Activated T-cell treated with anti-CD3 and anti-CD28 coated beads, Interleukin-2, amount 50 U/mL, for 24 hours (primary cell): ENCODE results near the gene RSRP1.
A peak's percentile ranks its signal among the peaks of the same experiment; 100 is the strongest.
"Not testable (repeated sequence)": the region's sequence is repeated elsewhere in the genome, so short reads cannot be mapped to it uniquely, and the experiment has no call there.

Source experiments
- DNase-seq: peaks from one replicate; pipeline ENCODE4 v3.0.0-alpha.2; 2020
- H3K27ac Mint-ChIP-seq: 2 replicates; pipeline ENCODE4 v1.8.0; 2020; ENCODE audit warnings: mild to moderate bottlenecking, mixed read lengths
- H3K27me3 Mint-ChIP-seq: 2 replicates; pipeline ENCODE4 v1.8.0; 2020; ENCODE audit warnings: mixed read lengths
- H3K36me3 Mint-ChIP-seq: 2 replicates; pipeline ENCODE4 v1.8.0; 2020; ENCODE audit warnings: low read depth, mixed read lengths
- H3K4me1 Mint-ChIP-seq: 2 replicates; pipeline ENCODE4 v1.8.0; 2020; ENCODE audit warnings: low read depth, mixed read lengths
- H3K4me3 Mint-ChIP-seq: 2 replicates; pipeline ENCODE4 v1.8.0; 2020; ENCODE audit warnings: mild to moderate bottlenecking, moderate library complexity, mixed read lengths
- H3K9me3 Mint-ChIP-seq: 2 replicates; pipeline ENCODE4 v1.8.0; 2020; ENCODE audit warnings: mixed read lengths

RSRP1 gene

DNA sequence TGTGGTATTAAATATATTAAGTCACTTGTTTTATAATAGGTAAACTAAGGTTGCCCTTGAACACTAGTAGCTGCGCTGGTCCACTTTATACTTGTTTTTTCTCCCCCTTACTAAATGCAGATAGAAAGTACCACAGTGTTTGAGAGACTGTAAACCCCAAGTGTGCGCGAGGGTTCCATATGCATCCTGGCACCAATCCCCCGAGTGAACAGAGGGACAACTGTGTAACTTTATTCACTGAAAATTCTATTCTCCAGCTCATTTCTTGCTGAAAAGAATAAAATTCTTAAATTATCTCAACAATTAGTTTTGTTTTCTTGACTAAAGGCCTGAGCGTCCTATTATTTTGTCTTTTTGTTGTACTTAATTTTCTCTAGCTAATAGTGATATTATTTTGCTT, 1.9 kb downstream of the RSRP1 start:
- Mint-ChIP-seq H3K4me3 (peak overlapping the region; percentile 95), H3K9me3 (no peaks in the 10 kb centered on the region), H3K27me3 (no peaks in the 10 kb centered on the region)

DNA sequence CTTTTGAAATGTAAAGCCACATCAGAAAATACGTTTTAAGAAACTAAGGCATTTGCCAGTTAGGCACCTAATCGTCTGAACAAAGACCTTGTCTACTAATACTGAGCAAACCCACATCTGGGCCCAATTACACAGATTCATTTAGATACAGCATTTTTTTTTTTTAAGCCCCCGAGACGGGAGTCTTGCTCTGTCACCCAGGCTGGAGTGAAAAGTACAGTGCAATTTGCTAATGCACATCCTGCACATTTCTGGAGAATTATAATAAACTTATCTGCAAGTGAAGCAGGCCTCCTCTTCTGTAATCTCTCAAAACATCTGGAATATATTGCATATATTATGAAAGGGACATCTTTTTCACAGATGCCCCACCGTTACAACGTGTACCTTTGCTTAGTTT, 3.3 kb downstream of the RSRP1 start:
- no peak for DNase-seq
- no peaks in the 10 kb centered on the region for H3K27me3 Mint-ChIP-seq
- H3K4me3 Mint-ChIP-seq: peak overlapping the region; percentile 95
- H3K27ac Mint-ChIP-seq: peak overlapping the region; percentile 69
- H3K36me3 Mint-ChIP-seq: peaks cover 83% of the 10 kb centered on the region
- H3K4me1 Mint-ChIP-seq: peaks cover 73% of the 10 kb centered on the region
- H3K9me3 Mint-ChIP-seq: no peaks in the 10 kb centered on the region

More for the DNA sequence above, 1.9 kb downstream of the RSRP1 start:
- Mint-ChIP-seq H3K36me3 (peaks cover 72% of the 10 kb centered on the region), H3K4me1 (peaks cover 62% of the 10 kb centered on the region), H3K27ac (peak overlapping the region; percentile 99)
- DNase-seq: no peak

DNA sequence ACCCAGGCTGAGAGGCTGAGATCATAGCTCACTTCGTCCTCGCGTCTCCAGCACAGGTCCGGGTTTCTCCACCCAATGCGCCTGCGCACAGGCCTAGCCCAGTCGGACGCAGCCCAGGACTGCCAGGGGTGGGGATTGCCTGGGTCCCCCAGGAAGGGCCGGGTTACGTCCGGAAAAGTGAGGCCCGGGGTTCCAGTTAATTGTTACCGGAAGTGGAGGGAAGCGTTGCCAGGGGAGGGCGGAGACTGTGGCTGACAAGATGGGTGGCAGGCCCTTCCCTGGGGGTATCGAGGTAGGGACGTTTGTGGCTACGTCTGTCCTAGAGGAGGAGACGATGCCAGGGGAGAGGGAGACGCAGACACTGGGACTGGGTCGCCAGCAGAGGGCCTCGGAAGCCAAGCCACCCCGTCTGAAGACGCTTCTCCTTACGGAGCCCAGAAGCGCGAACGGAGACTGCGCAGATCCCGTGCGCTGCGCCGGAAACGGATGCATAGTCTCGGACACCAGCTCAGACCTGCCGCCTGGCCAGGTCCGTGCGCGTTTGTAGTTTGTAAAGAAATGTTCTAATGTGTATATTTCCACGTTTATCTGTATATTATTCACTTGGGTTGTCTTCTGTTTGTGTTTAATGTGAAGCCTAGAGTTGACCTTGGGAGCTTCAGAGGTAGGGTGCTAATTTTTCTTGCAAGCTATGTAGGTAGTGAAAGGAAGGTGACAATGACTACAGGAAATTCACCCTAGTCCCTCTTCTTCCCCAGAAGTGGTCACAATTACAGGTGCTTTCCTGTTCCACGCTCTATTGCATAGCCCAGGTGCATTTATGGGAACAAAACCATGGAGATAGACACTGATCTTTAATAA, 7.3 kb downstream of the RSRP1 start:
- no peaks in the 10 kb centered on the region for H3K27me3 Mint-ChIP-seq
- H3K4me3 Mint-ChIP-seq: peak overlapping the region; percentile 88
- H3K36me3 Mint-ChIP-seq: peaks cover 61% of the 10 kb centered on the region
- peaks cover 61% of the 10 kb centered on the region for H3K4me1 Mint-ChIP-seq
- H3K27ac Mint-ChIP-seq: peak overlapping the region; percentile 99
- DNase-seq: peak; percentile 93
- no peaks in the 10 kb centered on the region for H3K9me3 Mint-ChIP-seq

DNA sequence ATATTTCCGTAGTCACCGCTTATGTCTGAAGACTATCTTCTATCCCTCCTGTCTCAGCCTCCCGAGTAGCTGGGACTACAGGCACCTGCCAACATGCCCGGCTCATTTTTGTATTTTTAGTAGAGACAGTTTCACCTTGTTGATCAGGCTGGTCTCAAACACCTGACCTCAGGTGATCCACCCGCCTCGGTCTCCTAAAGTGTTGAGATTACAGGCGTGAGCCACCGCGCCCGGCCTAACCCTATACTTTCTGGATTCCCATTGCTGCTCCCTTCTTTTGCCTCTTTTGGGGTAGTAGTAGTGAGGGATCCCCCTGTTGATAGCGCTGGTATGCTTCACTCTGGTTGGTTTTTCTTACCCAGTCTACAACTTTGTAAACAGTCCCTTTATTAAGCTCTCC, 9.2 kb downstream of the RSRP1 start:
- Mint-ChIP-seq H3K27ac (peak overlapping the region; percentile 50), H3K4me3 (no peak overlapping the region), H3K9me3 (no peaks in the 10 kb centered on the region), H3K27me3 (no peaks in the 10 kb centered on the region), H3K4me1 (peaks cover 49% of the 10 kb centered on the region), H3K36me3 (peaks cover 48% of the 10 kb centered on the region)
- no peak for DNase-seq

DNA sequence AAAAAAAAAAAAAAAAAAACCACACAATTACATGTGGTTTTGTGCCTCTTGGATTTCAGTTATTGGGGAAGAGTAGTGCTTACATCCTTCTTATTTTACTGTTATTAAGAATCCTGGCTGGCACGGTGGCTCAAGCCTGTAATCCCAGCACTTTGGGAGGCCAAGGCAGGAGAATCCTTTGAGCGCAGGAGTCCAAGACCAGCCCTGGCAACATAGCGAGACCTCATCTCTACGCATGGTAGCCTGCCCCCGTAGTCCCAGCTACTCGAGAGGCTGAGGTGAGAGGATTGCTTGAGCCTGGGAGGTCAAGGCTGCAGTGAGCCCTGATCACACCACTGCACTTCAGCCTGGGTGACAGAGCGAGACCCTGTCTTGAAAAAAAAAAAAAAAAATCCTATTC, 11.0 kb downstream of the RSRP1 start:
- not testable (repeated sequence) for H3K27me3 Mint-ChIP-seq, H3K4me3 Mint-ChIP-seq, DNase-seq, H3K27ac Mint-ChIP-seq, H3K9me3 Mint-ChIP-seq
- Mint-ChIP-seq H3K36me3 (peaks cover 31% of the 10 kb centered on the region), H3K4me1 (peaks cover 43% of the 10 kb centered on the region)

DNA sequence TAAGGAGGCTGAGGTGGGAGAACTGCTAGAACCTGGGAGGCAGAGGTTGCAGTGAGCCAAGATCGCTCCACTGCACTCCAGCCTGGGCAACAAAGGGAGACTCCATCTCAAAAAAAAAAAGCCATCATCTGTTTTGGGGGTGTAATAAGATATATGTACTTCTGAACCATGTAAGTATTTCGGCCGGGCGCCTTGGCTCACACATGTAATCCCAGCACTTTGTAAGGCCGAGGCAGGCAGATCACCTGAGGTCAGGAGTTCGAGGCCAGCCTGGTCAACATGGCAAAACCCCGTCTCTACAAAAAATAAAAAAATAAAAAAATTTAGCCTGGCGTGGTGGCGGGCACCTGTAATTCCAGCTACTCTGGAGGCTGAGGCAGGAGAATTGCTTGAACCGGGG, 11.8 kb downstream of the RSRP1 start:
- H3K4me3 Mint-ChIP-seq, H3K9me3 Mint-ChIP-seq, DNase-seq, H3K27me3 Mint-ChIP-seq, H3K27ac Mint-ChIP-seq: not testable (repeated sequence)
- peaks cover 41% of the 10 kb centered on the region for H3K4me1 Mint-ChIP-seq
- H3K36me3 Mint-ChIP-seq: peaks cover 25% of the 10 kb centered on the region

DNA sequence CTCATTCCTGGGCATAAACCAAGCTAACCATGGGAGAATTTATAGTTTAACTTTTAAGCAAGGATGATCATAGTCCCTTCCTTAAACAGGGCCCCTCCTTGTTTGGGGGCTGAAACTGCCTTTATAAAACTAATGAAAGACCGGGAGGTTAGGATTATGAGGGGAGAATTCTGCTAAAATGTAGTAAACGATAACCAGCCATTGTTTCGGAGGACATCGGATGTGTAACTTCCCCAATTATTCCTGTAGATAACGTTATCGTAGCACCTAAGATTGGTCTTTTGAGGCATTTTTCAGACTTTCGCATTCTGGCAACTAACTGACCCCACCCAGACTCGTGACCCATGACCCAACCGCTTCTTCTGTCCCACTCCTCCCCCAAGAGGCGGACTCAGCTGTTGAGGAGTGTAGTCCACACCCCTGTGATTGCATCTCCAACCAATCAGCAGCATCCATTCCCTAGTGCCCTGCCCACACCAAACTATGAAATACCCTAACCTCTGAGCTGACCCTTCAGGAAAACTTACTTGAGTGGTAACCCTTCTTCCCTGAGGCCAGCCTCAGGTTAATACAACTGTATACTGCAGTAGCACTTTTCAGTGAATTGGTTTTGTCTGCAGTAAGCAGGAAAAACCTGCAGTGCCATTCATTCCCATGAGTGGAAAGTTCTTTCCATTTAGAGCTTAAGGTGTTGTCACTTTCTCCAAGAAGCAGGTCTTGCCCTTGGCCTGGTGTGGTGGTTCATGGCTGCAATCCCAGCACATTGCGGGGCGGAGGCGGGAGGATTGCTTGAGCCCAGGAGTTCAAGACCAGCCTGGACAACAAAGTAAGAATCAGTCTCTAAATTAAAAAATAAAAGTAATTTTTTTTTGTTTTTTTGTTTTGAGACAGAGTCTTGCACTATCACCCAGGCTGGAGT, 14.1 kb downstream of the RSRP1 start:
- H3K27me3 Mint-ChIP-seq: no peaks in the 10 kb centered on the region
- H3K9me3 Mint-ChIP-seq: no peaks in the 10 kb centered on the region
- DNase-seq: peak; percentile 61
- peaks cover 35% of the 10 kb centered on the region for H3K4me1 Mint-ChIP-seq
- no peak overlapping the region for H3K27ac Mint-ChIP-seq
- H3K36me3 Mint-ChIP-seq: peaks cover 34% of the 10 kb centered on the region
- no peak overlapping the region for H3K4me3 Mint-ChIP-seq

DNA sequence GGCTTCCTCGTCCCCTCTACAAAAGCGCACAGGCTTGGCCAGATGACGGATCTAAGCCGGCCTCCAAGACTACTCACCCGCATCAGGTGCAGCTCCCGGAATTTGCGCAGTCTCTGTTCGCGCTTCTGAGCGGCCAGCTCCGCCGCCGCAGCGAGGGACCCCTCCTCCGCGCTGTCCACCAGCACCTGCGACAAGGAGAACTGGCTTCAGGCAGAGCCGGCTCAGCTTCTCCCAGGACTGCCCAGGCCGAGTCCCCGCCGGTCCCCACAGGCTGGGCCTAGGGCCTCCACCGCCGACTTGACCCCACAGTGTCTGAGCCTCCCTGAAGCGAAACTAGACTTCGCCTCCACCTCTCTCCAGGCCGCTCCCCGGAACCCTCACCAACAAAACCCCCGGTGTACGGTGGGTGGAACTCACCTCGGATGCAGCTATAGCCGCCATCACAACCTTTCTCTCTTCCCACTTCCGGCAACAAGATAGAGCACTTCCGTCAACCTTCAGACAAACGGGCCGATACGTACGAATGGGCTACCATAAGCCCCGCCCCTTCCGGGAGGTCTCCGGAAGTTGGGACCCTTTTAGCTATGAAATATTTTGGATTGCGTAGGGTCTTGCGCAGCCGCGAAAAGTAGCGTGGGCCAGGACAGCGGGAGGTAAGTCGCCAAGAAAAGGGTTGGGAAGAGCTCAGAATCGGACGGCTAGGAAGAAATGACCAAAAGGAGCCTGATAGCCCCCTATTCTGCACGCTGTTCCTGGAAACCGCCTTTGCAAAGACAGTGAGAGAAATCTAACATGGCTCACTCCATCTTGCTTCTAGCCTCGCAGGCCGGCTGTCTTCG, 15.0 kb downstream of the RSRP1 start, which contains the start of gene SYF2:
TSS of gene SYF2 (minus strand) at position 476 of the 839 bp plus-strand sequence. CDS start at position 441, 35 bp downstream.
- peak; percentile 90 for DNase-seq
- Mint-ChIP-seq H3K4me3 (no peak within 1 kb of the TSS), H3K36me3 (peaks cover 43% of the 10 kb centered on the region), H3K27ac (no peak within 1 kb of the TSS), H3K9me3 (no peaks in the 10 kb centered on the region), H3K4me1 (peaks cover 35% of the 10 kb centered on the region), H3K27me3 (no peaks in the 10 kb centered on the region)

DNA sequence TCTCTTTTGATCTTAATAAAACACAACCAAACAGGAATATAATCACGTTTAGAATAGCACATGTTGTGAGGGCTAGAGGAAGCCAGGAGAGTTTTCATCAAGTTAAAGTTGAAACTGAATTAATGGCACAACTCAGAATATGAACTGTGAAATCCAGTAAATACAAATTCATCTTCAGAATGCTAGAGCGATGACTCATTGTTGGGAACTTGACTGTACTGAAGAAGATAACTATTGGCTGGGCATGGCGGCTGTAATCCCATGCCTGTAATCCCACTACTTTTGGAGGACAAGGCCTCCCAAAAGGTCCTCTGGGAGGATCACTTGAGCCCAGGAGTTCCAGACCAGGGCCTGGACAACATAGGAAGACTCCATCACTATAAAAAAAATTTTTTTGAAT, 23.8 kb downstream of the RSRP1 start:
- H3K27me3 Mint-ChIP-seq: no peaks in the 10 kb centered on the region
- no peaks in the 10 kb centered on the region for H3K9me3 Mint-ChIP-seq
- H3K4me3 Mint-ChIP-seq: no peak overlapping the region
- H3K27ac Mint-ChIP-seq: peak overlapping the region; percentile 0
- H3K36me3 Mint-ChIP-seq: peaks cover 77% of the 10 kb centered on the region
- peaks cover 9% of the 10 kb centered on the region for H3K4me1 Mint-ChIP-seq
- no peak for DNase-seq

DNA sequence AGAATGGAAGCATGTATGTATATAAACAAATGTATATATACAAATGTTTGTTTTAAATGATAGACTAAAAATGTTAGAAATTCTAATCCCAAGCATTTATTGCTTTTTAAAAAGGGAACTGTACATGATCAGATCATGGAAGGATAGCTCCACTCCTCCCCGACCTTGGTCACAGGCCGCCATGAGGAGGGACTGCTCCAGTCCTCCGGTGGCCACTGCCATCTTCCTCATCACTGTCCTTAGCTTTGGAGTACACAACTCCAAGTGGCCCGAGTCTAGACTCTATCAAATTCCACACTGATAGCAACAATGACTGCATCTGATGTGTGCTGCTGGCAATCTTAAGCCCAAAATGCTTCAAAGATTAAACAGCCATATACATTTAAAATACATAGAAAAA, 24.6 kb downstream of the RSRP1 start:
- Mint-ChIP-seq H3K9me3 (no peaks in the 10 kb centered on the region), H3K4me3 (no peak overlapping the region), H3K27ac (no peak overlapping the region), H3K4me1 (peaks cover 5% of the 10 kb centered on the region), H3K27me3 (no peaks in the 10 kb centered on the region), H3K36me3 (peaks cover 69% of the 10 kb centered on the region)
- no peak for DNase-seq

DNA sequence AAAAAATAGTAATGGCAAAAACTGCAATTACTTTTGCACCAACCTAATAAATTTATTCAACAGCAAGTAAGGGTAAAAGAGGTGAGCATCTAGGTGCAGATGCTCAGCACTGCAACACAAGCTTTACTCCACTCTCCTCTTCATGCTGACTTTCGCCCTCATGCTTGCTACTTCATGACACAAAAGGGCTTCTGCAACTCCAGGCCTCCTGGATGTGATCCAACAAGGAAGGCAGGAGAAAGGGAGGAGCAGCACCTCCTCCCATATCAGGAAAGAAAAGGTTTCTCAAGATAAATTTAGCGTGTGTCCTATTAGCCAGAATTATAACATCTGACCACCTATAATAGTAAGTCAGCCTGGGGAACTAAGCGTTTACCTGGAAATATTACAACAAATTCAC, 26.6 kb downstream of the RSRP1 start:
- Mint-ChIP-seq H3K4me3 (no peak overlapping the region), H3K27ac (no peak overlapping the region), H3K36me3 (peaks cover 52% of the 10 kb centered on the region), H3K9me3 (no peaks in the 10 kb centered on the region), H3K4me1 (peaks cover 5% of the 10 kb centered on the region), H3K27me3 (no peaks in the 10 kb centered on the region)
- DNase-seq: no peak

DNA sequence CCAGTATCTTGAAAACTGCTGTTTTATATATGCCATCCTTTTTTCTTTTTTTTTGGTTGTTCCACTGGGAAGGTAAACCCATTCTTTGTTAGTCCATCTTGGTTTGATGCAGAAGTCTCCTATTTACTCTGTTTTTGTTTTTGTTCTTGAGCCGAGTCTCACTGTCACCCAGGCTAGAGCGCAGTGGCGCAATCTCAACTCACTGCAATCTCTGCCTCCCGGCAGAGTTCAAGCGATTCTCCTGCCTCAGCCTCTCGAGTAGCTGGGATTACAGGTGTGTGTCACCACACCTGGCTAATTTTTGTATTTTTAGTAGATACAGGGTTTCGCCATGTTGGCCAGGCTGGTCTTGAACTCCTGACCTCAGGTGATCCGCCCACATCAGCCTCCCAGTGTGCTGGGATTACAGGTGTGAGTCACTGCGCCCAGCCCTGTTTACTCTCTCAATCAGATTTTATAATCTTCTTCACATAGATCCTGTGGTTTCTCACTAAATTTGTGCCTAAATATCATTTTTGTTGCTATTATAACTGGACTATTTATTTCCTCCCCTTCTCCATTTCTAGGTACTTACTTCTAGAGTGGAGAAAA, 27.5 kb downstream of the RSRP1 start:
- peaks cover 46% of the 10 kb centered on the region for H3K36me3 Mint-ChIP-seq
- no peaks in the 10 kb centered on the region for H3K27me3 Mint-ChIP-seq
- peak overlapping the region; percentile 62 for H3K27ac Mint-ChIP-seq
- DNase-seq: peak; percentile 13
- H3K9me3 Mint-ChIP-seq: no peaks in the 10 kb centered on the region
- H3K4me1 Mint-ChIP-seq: peaks cover 5% of the 10 kb centered on the region
- no peak overlapping the region for H3K4me3 Mint-ChIP-seq

DNA sequence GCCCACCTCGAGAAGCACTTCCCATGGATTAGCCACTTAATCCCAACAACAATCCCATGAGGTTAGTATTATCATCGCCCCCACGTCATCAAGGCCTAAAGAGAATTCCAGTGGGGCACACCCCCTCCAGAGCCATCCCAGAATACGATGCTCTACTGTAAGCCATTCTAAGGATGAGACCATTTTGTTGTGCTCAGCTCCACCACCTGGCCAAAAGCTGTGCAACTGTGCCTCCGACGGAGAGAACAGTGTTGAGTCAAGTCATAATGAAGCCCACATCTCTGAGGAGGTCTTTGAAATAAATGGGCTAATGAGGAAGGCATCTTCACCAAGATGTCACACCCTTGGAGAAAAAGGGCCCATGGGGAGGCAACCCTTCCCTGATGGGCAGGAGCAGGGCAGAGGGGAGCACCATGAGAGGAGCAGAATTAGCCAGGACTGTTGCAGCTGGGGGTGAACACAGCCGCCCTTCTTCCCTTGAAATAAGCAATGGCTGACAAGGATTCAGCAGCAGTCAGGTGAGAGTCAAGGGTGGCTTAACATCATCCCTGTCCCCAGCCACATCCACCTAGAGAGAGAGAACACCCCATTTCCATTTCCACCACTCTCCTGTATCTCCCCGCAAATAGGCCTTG, 29.5 kb downstream of the RSRP1 start:
- no peak for DNase-seq
- Mint-ChIP-seq H3K36me3 (peaks cover 31% of the 10 kb centered on the region), H3K4me1 (peaks cover 2% of the 10 kb centered on the region), H3K27me3 (no peaks in the 10 kb centered on the region), H3K4me3 (no peak overlapping the region), H3K9me3 (no peaks in the 10 kb centered on the region), H3K27ac (no peak overlapping the region)
